Mucosa of stomach (tissue), 1 donor: Measurements from ENCODE around the gene POLQ.
"Not testable (repeated sequence)": the region's sequence is repeated elsewhere in the genome, so short reads cannot be mapped to it uniquely, and the experiment has no call there.

Source experiments
- H3K27me3 ChIP-seq: one replicate; pipeline ENCODE4 v1.7.0; 2013; ENCODE audit warnings: mild to moderate bottlenecking, low read length; ENCODE audit not compliant: control insufficient read depth, insufficient read depth
- H3K36me3 ChIP-seq: one replicate; pipeline ENCODE4 v1.7.0; 2013; ENCODE audit warnings: low read length; ENCODE audit not compliant: control insufficient read depth, insufficient read depth
- H3K4me1 ChIP-seq: one replicate; pipeline ENCODE4 v1.7.0; 2013; ENCODE audit warnings: mild to moderate bottlenecking, low read length; ENCODE audit not compliant: control insufficient read depth, insufficient read depth
- H3K4me3 ChIP-seq: one replicate; pipeline ENCODE4 v1.7.0; 2013; ENCODE audit warnings: low read length
- H3K9ac ChIP-seq: one replicate; pipeline ENCODE4 v1.7.0; 2013; ENCODE audit warnings: mild to moderate bottlenecking, low read length, moderate library complexity
- H3K9me3 ChIP-seq: one replicate; pipeline ENCODE4 v1.7.0; 2013; ENCODE audit warnings: mild to moderate bottlenecking, low read length, moderate library complexity; ENCODE audit not compliant: control insufficient read depth
- donor health status: Pancreatic carcinoma.

The POLQ gene

DNA sequence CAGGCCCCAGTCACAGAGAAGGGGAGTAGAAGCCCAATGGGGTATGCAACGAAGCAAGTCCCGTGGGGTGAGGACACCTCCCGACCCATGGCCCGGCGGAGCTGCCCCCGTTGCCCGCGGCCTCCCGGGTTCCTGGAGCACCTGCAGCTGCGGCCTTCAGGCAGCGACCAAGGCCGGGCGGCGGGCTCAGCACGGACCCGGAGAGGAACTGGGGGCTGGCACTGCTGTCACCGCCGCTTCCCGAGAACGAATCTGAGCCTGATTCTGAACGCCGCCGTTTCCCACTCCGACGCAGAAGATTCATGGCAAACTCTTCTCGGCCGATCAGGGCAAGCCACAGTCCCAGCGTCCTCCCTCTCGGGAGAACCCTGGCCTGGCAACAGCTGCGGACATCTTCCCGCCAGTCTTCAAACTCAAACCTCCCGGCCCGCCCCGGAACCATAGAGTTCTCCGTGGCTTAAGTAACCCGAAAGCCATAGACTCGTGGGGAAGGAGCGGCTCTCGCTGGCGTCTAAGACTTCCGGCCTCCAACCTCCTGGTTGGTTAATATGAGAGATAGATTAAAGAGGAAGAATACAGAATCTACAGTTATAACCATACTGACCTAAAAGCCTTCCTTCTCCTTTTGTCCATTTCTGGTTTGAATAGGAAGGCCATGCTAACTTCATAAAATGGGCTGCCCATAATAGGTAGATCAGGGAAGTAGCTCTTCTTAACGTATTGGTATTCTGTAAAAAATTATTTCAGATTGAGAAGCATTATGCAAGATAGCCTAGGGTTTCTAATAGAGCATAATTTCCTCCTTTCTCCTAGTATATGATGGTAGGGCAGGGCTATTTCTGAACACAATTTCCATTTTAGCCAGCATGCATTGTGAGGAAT, at the start of gene POLQ:
Gene POLQ, minus strand, starts transcription at position 415 of the 882 bp plus-strand sequence. Its CDS starts 111 bp downstream, at position 304.
- peak within 1 kb of the TSS; percentile 79 for H3K9ac ChIP-seq
- no peaks in the 10 kb centered on the region for H3K27me3 ChIP-seq
- H3K4me3 ChIP-seq, result peak within 1 kb of the TSS; percentile 47
- no peaks in the 10 kb centered on the region for H3K9me3 ChIP-seq
- no peaks in the 10 kb centered on the region for H3K36me3 ChIP-seq
- H3K4me1 ChIP-seq, result peaks cover 10% of the 10 kb centered on the region

DNA sequence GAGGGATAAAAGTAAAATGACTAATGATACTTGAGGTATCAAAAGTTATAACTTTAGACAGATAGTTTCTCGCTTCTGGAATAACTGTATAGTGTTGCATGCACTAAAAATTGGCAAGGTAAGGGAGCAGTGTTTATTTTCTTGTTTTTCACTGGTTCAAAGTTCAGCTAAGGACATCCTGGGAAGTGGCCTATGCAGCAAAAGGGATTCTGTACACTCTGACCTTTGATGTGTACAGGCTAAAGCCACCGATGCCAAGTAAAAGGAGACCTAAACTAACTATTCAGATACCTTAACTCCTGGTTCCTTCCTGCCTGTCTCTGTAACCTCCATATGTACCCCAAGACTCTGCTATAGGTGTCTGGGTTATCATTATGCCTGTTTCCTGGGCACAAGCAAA, 49.1 kb upstream of the POLQ start:
- H3K9ac ChIP-seq, result no peak overlapping the region
- no peaks in the 10 kb centered on the region for H3K9me3 ChIP-seq
- no peaks in the 10 kb centered on the region for H3K36me3 ChIP-seq
- no peaks in the 10 kb centered on the region for H3K27me3 ChIP-seq
- no peak overlapping the region for H3K4me3 ChIP-seq
- H3K4me1 ChIP-seq, result no peaks in the 10 kb centered on the region

DNA sequence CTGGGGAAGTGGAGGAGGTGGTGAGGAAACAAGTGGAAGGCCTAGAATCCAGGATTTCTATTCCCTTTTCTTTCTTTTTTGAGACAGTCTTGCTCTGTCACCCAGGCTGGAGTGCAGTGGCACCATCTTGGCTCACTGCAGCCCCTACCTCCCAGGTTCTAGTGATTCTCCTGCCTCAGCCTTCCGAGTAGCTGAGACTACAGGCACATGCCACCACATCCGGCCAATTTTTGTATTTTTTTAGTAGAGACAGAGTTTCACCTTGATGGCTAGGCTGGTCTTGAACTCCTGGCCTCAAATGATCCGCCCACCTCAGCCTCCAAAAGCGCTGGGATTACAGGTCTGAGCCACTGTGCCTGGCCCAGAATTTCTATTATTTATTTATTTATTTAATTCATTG, 48.0 kb upstream of the POLQ start:
- not testable (repeated sequence) for H3K9me3 ChIP-seq, H3K9ac ChIP-seq, H3K27me3 ChIP-seq, H3K4me1 ChIP-seq, H3K36me3 ChIP-seq, H3K4me3 ChIP-seq

DNA sequence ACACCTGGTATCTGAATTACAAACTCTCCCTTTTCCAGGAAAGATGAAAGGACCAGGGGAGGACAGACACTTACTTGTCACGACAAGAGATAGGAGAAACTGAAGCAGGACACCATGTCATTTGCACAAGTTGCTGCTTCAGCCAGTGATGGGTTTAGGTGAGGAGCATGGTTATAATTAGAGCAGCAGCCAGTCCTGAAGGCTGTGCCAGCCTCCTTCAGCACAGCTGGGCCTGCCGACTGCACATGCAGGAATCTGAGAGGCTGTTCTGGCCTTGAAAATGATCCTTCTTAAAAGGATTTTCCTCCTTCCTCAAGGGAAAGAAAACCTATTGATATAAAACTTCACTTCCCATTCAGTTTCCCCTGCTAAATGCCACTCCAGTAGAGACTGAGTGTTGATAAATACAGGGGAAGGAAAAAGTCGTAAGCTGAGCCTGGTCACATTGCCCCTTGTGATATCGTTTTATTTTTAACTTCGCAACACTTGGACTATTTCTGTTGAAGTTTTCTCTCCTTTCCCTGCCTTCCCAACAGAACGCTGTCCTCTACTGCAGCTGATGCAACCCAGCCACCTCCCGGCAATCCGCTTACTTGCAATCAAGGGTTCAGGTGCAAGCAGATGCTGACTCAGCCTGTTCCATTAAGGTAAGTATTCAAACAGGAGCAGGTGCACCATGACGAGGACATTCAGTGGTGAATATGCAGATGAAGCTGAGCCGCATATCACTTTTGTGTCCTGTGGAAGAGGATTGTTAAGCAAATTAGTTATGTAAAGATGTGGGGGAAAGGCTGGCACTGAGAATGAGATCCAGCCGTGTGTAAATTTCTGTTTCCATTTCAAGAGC, 47.3 kb upstream of the POLQ start, which contains the start of gene FBXO40:
Gene FBXO40, plus strand, starts transcription at position 524 of the 847 bp plus-strand sequence. CDS start 27,197 bp downstream, outside the sequence.
- Histone ChIP-seq H3K9me3 (no peaks in the 10 kb centered on the region), H3K4me3 (no peak within 1 kb of the TSS), H3K9ac (no peak within 1 kb of the TSS), H3K27me3 (no peaks in the 10 kb centered on the region), H3K4me1 (no peaks in the 10 kb centered on the region), H3K36me3 (no peaks in the 10 kb centered on the region)

DNA sequence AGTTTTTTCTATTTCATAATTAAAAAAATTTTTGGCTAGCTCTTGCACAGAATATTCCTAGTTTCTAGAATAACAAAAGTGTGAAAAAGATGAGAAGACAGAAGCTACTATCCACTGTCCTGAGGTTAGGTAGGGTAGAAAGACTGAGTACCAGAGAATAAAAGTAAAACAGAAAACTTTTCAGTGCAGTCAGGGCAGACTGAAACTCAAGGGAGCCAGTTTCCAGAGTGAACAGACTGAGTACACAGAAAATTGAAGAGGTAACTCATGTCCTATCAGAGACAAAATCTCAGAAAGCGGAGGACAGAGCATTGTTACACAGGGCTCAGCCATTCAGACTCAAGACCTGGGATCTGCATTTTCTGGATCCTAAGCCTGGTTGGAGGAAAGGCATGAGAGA, 38.6 kb upstream of the POLQ start:
- no peak overlapping the region for H3K4me3 ChIP-seq
- no peaks in the 10 kb centered on the region for H3K4me1 ChIP-seq
- H3K9me3 ChIP-seq, result no peaks in the 10 kb centered on the region
- no peaks in the 10 kb centered on the region for H3K36me3 ChIP-seq
- peaks cover 6% of the 10 kb centered on the region for H3K27me3 ChIP-seq
- no peak overlapping the region for H3K9ac ChIP-seq

DNA sequence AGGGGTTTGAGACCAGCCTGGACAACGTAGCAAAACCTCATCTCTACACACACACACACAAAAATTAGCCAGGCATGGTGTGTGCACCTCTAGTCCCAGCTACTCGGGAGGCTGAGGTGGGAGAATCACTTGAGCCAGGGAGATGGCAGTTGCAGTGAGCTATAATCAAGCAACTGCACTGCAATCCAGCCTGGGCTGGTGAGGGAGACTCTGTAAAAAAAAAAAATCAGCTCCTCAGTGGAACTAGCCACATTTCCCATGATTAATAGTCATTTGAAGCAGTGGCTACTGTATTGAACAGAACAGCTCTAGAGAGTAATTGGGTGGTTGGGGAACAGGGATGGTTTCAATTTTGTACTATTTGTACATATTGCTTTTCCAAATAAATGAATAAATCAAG, 35.9 kb upstream of the POLQ start:
- H3K36me3 ChIP-seq, result no peaks in the 10 kb centered on the region
- peaks cover 6% of the 10 kb centered on the region for H3K27me3 ChIP-seq
- H3K9ac ChIP-seq, result no peak overlapping the region
- H3K4me3 ChIP-seq, result no peak overlapping the region
- H3K4me1 ChIP-seq, result no peaks in the 10 kb centered on the region
- no peaks in the 10 kb centered on the region for H3K9me3 ChIP-seq

DNA sequence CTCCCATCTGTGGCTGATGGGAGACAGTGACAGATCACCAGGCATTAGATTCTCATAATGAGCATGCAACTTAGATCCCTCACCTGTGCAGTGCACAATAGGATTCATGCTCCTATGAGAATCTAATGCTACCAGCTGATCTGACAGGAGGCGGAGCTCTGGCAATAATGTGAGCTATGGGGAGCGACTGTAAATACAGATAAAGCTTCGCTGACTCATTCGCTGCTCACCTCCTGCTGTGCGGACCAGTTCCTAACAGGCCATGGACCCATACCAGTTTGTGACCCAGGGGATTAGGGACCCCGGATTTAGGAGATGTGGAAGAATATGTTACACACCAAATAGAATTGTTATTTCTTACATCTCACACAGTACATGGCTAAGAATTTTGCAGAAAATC, 28.7 kb upstream of the POLQ start:
- Histone ChIP-seq H3K9ac (no peak overlapping the region), H3K9me3 (no peaks in the 10 kb centered on the region), H3K36me3 (no peaks in the 10 kb centered on the region), H3K4me3 (no peak overlapping the region), H3K4me1 (peaks cover 5% of the 10 kb centered on the region), H3K27me3 (no peaks in the 10 kb centered on the region)

DNA sequence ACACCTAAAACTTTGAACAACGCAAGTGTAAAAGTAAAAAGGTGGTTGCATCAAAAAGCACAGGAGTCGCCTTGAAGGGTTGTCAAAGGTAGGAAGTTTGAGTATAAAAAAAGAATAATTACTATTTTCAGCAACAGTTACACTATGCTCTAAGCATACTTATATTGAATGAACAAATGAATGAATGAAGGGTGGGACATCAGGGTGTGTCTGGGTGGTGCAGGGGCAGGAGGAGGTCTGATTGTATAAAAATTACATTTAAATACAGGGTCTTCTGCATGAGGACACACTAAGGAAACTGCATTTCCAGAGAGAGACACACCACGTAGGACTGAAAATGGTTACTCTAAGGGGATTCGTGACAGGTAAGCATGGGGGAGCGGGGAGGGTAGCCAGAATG, 21.9 kb upstream of the POLQ start, which contains the start of gene ARGFX:
Gene ARGFX, plus strand, starts transcription at position 301 of the 400 bp plus-strand sequence. CDS start 2,765 bp downstream, outside the sequence.
- Histone ChIP-seq H3K9ac (no peak within 1 kb of the TSS), H3K27me3 (no peaks in the 10 kb centered on the region), H3K36me3 (no peaks in the 10 kb centered on the region), H3K4me3 (no peak within 1 kb of the TSS), H3K4me1 (no peaks in the 10 kb centered on the region), H3K9me3 (no peaks in the 10 kb centered on the region)

DNA sequence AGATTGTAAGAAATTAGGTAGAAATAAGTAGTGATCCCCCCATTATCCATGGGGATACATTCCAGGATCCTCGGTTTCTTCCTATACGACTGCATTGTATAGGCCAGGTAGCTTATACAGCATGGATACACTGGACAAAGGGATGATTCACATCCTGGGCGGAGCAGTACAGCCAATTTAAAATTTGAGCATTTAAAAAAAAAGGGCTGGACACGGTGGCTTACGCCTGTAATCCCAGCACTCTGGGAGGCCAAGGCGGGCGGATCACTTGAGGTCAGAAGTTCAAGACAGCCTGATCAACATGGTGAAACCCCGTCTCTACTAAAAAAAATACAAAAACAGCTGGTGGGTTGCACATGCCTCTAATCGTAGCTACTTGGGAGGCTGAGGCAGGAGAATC, 21.0 kb upstream of the POLQ start:
- no peaks in the 10 kb centered on the region for H3K27me3 ChIP-seq
- H3K9ac ChIP-seq, result no peak overlapping the region
- H3K9me3 ChIP-seq, result no peaks in the 10 kb centered on the region
- no peaks in the 10 kb centered on the region for H3K36me3 ChIP-seq
- no peak overlapping the region for H3K4me3 ChIP-seq
- no peaks in the 10 kb centered on the region for H3K4me1 ChIP-seq

DNA sequence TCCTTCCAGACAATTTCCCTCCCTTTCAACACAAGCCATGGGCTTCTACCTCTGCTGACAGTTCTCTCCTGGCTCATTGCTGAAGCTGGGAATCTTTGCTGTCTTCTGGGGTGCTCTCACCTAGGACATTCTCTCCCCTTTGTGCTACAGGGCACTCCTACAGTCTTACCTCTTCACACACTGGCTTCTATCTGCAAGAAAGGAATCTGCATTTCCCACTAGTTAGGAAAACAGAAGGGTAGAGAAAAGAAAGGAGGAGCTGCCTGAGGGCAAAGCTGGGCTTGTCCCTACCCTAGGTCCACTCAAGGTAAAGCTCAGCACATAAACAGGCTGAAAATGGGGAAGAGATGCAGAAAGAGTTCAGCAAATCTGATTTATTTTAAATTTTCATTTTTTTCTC, 16.4 kb upstream of the POLQ start:
- Histone ChIP-seq H3K4me3 (no peak overlapping the region), H3K9ac (no peak overlapping the region), H3K27me3 (no peaks in the 10 kb centered on the region), H3K36me3 (no peaks in the 10 kb centered on the region), H3K9me3 (no peaks in the 10 kb centered on the region), H3K4me1 (no peaks in the 10 kb centered on the region)

DNA sequence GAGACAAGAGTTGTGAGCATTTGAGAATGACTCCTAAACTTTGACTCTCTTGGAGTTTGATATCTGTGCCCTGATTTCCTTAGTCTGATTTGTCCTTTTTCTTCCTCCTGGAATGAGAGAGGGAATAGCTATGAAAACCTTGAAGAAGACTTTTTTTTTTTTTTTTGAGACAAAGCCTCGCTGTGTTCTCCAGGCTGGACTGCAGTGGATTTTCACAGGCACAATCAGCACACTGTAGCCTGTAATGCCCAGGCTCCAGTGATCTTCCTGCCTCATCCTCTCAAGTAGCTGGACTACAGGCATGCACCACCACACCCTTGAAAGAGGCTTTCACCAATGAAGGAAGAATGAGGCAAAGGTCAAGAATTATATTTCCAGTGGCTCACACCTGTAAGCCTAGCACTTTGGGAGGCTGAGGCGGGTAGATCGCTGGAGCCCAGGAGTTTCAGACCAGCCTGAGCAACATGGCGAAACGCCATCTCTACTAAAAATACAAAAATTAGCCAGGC, 11.7 kb upstream of the POLQ start:
- Histone ChIP-seq H3K36me3 (no peaks in the 10 kb centered on the region), H3K9ac (no peak overlapping the region), H3K4me1 (no peaks in the 10 kb centered on the region), H3K27me3 (no peaks in the 10 kb centered on the region), H3K4me3 (no peak overlapping the region), H3K9me3 (no peaks in the 10 kb centered on the region)

DNA sequence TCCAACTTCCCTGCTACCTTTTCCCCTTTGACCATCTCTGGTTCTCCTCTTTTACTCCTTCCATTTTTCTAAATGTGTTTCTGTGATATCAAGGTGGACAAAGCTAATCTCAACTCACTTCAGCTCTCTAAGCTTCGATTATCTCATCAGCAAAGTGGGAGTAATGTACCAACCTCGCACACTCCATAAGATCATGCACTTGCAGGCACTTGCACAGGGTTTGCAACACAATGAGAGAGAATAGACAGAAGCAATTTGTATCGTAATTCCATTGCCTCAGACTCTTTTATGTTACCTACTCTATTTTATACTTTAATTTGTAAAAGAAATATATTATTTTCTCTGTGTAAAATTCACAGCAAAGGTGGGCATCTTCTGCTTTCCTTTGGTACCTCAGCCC, 7.0 kb upstream of the POLQ start:
- Histone ChIP-seq H3K9me3 (no peaks in the 10 kb centered on the region), H3K4me3 (no peak overlapping the region), H3K36me3 (no peaks in the 10 kb centered on the region), H3K27me3 (no peaks in the 10 kb centered on the region), H3K9ac (no peak overlapping the region), H3K4me1 (peaks cover 5% of the 10 kb centered on the region)
